HG02852 (cell line): ENCODE results near the gene PTGIR.

Experiments used
- ATAC-seq: cut with Tn5 transposase; IDR thresholded peaks from one replicate; pipeline ENCODE4 v1.9.1; 2021; ENCODE audit warnings: mild to moderate bottlenecking, moderate library complexity; ENCODE audit not compliant: unreplicated experiment

The PTGIR gene

GRCh38 chr19:46616631-46617322 lies 8.1 kb downstream of the PTGIR start:
- no peak for ATAC-seq

GRCh38 chr19:46615966-46616365 lies 8.9 kb downstream of the PTGIR start:
- ATAC-seq, result no peak

- no peak for ATAC-seq
Measured at GRCh38 chr19:46614114-46614722, 10.7 kb downstream of the PTGIR start.

- ATAC-seq, result no peak
Measured at GRCh38 chr19:46613525-46613924, 11.4 kb downstream of the PTGIR start.

GRCh38 chr19:46611776-46612175 lies 13.1 kb downstream of the PTGIR start:
- ATAC-seq, result no peak

GRCh38 chr19:46610851-46611770 lies 13.8 kb downstream of the PTGIR start:
- ATAC-seq, result no peak

- ATAC-seq, result no peak
Measured at GRCh38 chr19:46610413-46610775, 14.5 kb downstream of the PTGIR start.

- no peak for ATAC-seq
Measured at GRCh38 chr19:46609511-46610412, 15.1 kb downstream of the PTGIR start.

GRCh38 chr19:46608581-46609345 lies 16.1 kb downstream of the PTGIR start:
- ATAC-seq, result no peak

GRCh38 chr19:46608178-46608577 lies 16.7 kb downstream of the PTGIR start:
- ATAC-seq, result no peak

GRCh38 chr19:46607448-46607841 lies 17.4 kb downstream of the PTGIR start:
- ATAC-seq, result no peak

GRCh38 chr19:46606681-46607447 lies 18.0 kb downstream of the PTGIR start:
- no peak for ATAC-seq

- no peak for ATAC-seq
Measured at GRCh38 chr19:46606019-46606418, 18.9 kb downstream of the PTGIR start.

- no peak for ATAC-seq
Measured at GRCh38 chr19:46605356-46605821, 19.5 kb downstream of the PTGIR start.

GRCh38 chr19:46604781-46605355 lies 20.0 kb downstream of the PTGIR start:
- ATAC-seq, result no peak

GRCh38 chr19:46603752-46604231 lies 21.1 kb downstream of the PTGIR start:
- ATAC-seq, result no peak

- ATAC-seq, result no peak
Measured at GRCh38 chr19:46603195-46603637, 21.7 kb downstream of the PTGIR start.

GRCh38 chr19:46602392-46603194 lies 22.3 kb downstream of the PTGIR start:
- no peak for ATAC-seq
